CD14-positive monocyte (primary cell): Measurements from ENCODE around the gene CPS1. TPM values are rescaled to one million over a fixed set of nuclear protein-coding genes. Genes with fewer than 3 reads are reported as not detected.

Source experiments
- DNase-seq, 3 donors: peaks; one replicate each; pipeline ENCODE4 v3.0.0-alpha.2; 2011 to 2022
- H2AFZ ChIP-seq: 2 replicates; pipeline ENCODE4 v1.6.0; 2012; ENCODE audit warnings: mild to moderate bottlenecking, low read depth, low read length, inconsistent platforms; ENCODE audit not compliant: insufficient read depth, poor library complexity, severe bottlenecking
- H3K27ac ChIP-seq, 2 donors: 1 replicate in 1 of 2; 2 replicates in 1 of 2; pipeline ENCODE4 v1.5.1; 2012 to 2013; ENCODE audit warnings: low read length in 2 of 2, control low read depth in 1 of 2, inconsistent platforms in 1 of 2, low read depth in 1 of 2, mild to moderate bottlenecking in 1 of 2
- H3K27me3 ChIP-seq, 2 donors: one replicate each; pipeline versions ENCODE4 v1.6.0 to v1.6.1; 2011 to 2013; ENCODE audit warnings: low read length in 2 of 2; ENCODE audit not compliant: control insufficient read depth in 2 of 2, insufficient read depth in 2 of 2
- H3K36me3 ChIP-seq, 2 donors: replicated peaks in 1 of 2; 1 replicate in 1 of 2; 2 replicates in 1 of 2; pipeline versions ENCODE4 v1.5.1 to v1.6.1; 2012 to 2013; ENCODE audit warnings: low read length in 2 of 2, control low read depth in 1 of 2, inconsistent platforms in 1 of 2, mild to moderate bottlenecking in 1 of 2; ENCODE audit not compliant: insufficient read depth in 2 of 2, control insufficient read depth in 1 of 2
- H3K4me1 ChIP-seq, 2 donors: 1 replicate in 1 of 2; 2 replicates in 1 of 2; pipeline versions ENCODE4 v1.5.1 to v1.6.1; 2012 to 2013; ENCODE audit warnings: low read length in 2 of 2, control low read depth in 1 of 2, inconsistent platforms in 1 of 2, mild to moderate bottlenecking in 1 of 2, moderate library complexity in 1 of 2; ENCODE audit not compliant: insufficient read depth in 2 of 2, control insufficient read depth in 1 of 2
- H3K4me2 ChIP-seq: replicated peaks from 2 replicates; pipeline ENCODE3; 2012; ENCODE audit warnings: low read length, moderate library complexity, mild to moderate bottlenecking; ENCODE audit not compliant: poor library complexity, severe bottlenecking; ENCODE audit errors: extremely low read depth
- H3K4me3 ChIP-seq, 3 experiments: fragments of 200-600 bp in 1 of 3; sonication (generic) in 1 of 3; replicated peaks in 1 of 3; 1 replicate in 2 of 3; 2 replicates in 1 of 3; pipeline ENCODE4 v1.5.1; 2011 to 2013; ENCODE audit warnings: low read length in 3 of 3, mild to moderate bottlenecking in 3 of 3, control low read depth in 2 of 3, low read depth in 2 of 3, inconsistent platforms in 1 of 3, moderate library complexity in 1 of 3
- H3K79me2 ChIP-seq: 2 replicates; pipeline ENCODE4 v1.6.0; 2012; ENCODE audit warnings: mild to moderate bottlenecking, control low read depth, inconsistent platforms, low read length, moderate library complexity; ENCODE audit not compliant: insufficient read depth
- H3K9ac ChIP-seq: 2 replicates; pipeline ENCODE4 v1.6.0; 2017; ENCODE audit warnings: low read length, mild to moderate bottlenecking; ENCODE audit not compliant: insufficient read depth, poor library complexity, severe bottlenecking
- H3K9me3 ChIP-seq, 2 donors: replicated peaks in 1 of 2; 1 replicate in 1 of 2; 2 replicates in 1 of 2; pipeline versions ENCODE4 v1.5.1 to v1.6.1; 2012 to 2013; ENCODE audit warnings: low read length in 2 of 2, control low read depth in 1 of 2; ENCODE audit not compliant: control insufficient read depth in 1 of 2, insufficient read depth in 1 of 2
- H4K20me1 ChIP-seq: 2 replicates; pipeline ENCODE4 v1.6.0; 2012; ENCODE audit warnings: mild to moderate bottlenecking, low read length, control low read depth, moderate library complexity; ENCODE audit not compliant: insufficient read depth
- H3K27ac Mint-ChIP-seq, 7 donors: one replicate each; pipeline ENCODE4 v1.8.0; 2020; ENCODE audit warnings: mild to moderate bottlenecking in 7 of 7, mixed read lengths in 7 of 7, moderate library complexity in 6 of 7, inconsistent platforms in 2 of 7
- H3K27me3 Mint-ChIP-seq, 3 donors: one replicate each; pipeline ENCODE4 v1.8.0; 2021 to 2022; ENCODE audit warnings: low read depth in 3 of 3, mild to moderate bottlenecking in 3 of 3, mixed read lengths in 3 of 3, moderate library complexity in 3 of 3, inconsistent platforms in 1 of 3
- H3K36me3 Mint-ChIP-seq, 2 donors: one replicate each; pipeline ENCODE4 v1.8.0; 2020; ENCODE audit warnings: mixed read lengths in 2 of 2, inconsistent platforms in 1 of 2, mild to moderate bottlenecking in 1 of 2
- H3K4me1 Mint-ChIP-seq: one replicate; pipeline ENCODE4 v1.8.0; 2020; ENCODE audit warnings: mild to moderate bottlenecking, mixed read lengths
- H3K4me3 Mint-ChIP-seq, 2 donors: one replicate each; pipeline ENCODE4 v1.8.0; 2020; ENCODE audit warnings: mild to moderate bottlenecking in 2 of 2, mixed read lengths in 2 of 2, moderate library complexity in 1 of 2
- H3K9me3 Mint-ChIP-seq, 7 donors: one replicate each; pipeline ENCODE4 v1.8.0; 2020 to 2022; ENCODE audit warnings: mixed read lengths in 7 of 7, mild to moderate bottlenecking in 6 of 7, moderate library complexity in 6 of 7, inconsistent platforms in 2 of 7
- CTCF ChIP-seq: fragments of 200-600 bp; IDR thresholded peaks from one replicate; pipeline ENCODE4 v1.8.0; 2022; ENCODE audit warnings: antibody characterized with exemption, mild to moderate bottlenecking
- WGBS: methylation state at CpG from one replicate; pipeline ENCODE4 v1.1.5; 2013; ENCODE audit warnings: missing lambda C conversion rate; ENCODE audit not compliant: insufficient coverage; 5-methylcytosine and 5-hydroxymethylcytosine counted together
- intact Hi-C, 2 donors: fragments of 100-400 bp; cut with micrococcal nuclease; formaldehyde crosslinking; loops; one replicate each; pipeline versions ENCODE4 v1.15.0 to v1.15.1; 2023
- polyA plus RNA-seq, 3 donors: library from polyadenylated mRNA; depleted of rRNA in 1 of 3; unstranded in 2 of 3; stranded (reverse) in 1 of 3; fragments of 300-500 nt in 2 of 3; fragments of >200 nt in 1 of 3; fragmentation: Illumina TruSeq in 2 of 3; gene quantifications; 1 replicate in 2 of 3; 2 replicates in 1 of 3; pipeline ENCODE4 v1.2.3, GENCODE V29; 2012 to 2021

The CPS1 gene
- polyA plus RNA-seq, 3 donors = not detected

- no peak overlapping the region for H3K27ac ChIP-seq
- Mint-ChIP-seq H3K4me3 (no peak overlapping the region), H3K9me3 (peaks cover 0 to 2% (median 0%) of the 10 kb centered on the region in 7 donors), H3K27me3 (no peaks in the 10 kb centered on the region), H3K4me1 (no peaks in the 10 kb centered on the region), H3K27ac (no peak overlapping the region), H3K36me3 (no peaks in the 10 kb centered on the region)
- intact Hi-C loops = no loop called here
- WGBS = no CpG with 5 or more reads among the region's 1 CpG
- H3K79me2 ChIP-seq = no peaks in the 10 kb centered on the region
- DNase-seq = no peak
- no peaks in the 10 kb centered on the region for H3K27me3 ChIP-seq
- no peak overlapping the region for H3K4me3 ChIP-seq
- H2AFZ ChIP-seq = no peak overlapping the region
- no peak overlapping the region for H3K9ac ChIP-seq
- no peaks in the 10 kb centered on the region for H3K9me3 ChIP-seq
- no peak overlapping the region for H3K4me2 ChIP-seq
- no peaks in the 10 kb centered on the region for H3K4me1 ChIP-seq
- H3K36me3 ChIP-seq = no peaks in the 10 kb centered on the region
- H4K20me1 ChIP-seq = no peaks in the 10 kb centered on the region
- no peak for TF ChIP-seq CTCF
Measured at GRCh38 chr2:210558708-210559107, 2.3 kb downstream of the CPS1 start.

- Histone ChIP-seq H3K79me2 (no peaks in the 10 kb centered on the region), H3K9ac (no peak overlapping the region), H3K4me3 (no peak overlapping the region), H3K4me2 (no peak overlapping the region), H3K9me3 (no peaks in the 10 kb centered on the region), H3K27me3 (no peaks in the 10 kb centered on the region), H3K4me1 (no peaks in the 10 kb centered on the region), H3K36me3 (no peaks in the 10 kb centered on the region), H2AFZ (no peak overlapping the region), H3K27ac (no peak overlapping the region), H4K20me1 (no peaks in the 10 kb centered on the region)
- no peaks in the 10 kb centered on the region for H3K36me3 Mint-ChIP-seq
- intact Hi-C loops = no loop called here
- TF ChIP-seq CTCF = no peak
- peaks cover 0 to 2% (median 0%) of the 10 kb centered on the region in 7 donors for H3K9me3 Mint-ChIP-seq
- no peak for DNase-seq
- H3K4me1 Mint-ChIP-seq = no peaks in the 10 kb centered on the region
- no peak overlapping the region for H3K27ac Mint-ChIP-seq
- H3K27me3 Mint-ChIP-seq = no peaks in the 10 kb centered on the region
- H3K4me3 Mint-ChIP-seq = no peak overlapping the region
- WGBS = no CpG with 5 or more reads among the region's 6 CpGs
Measured at GRCh38 chr2:210559182-210559581, 2.8 kb downstream of the CPS1 start.
